HepG2 (cell line): ENCODE data around the gene PDE4D. TPM values are rescaled to one million over a fixed set of nuclear protein-coding genes. Genes with fewer than 3 reads are reported as not detected.

Source experiments
- ADNP ChIP-seq: sonication (generic); formaldehyde crosslinking; IDR thresholded peaks from 2 replicates; pipeline ENCODE4 v1.4.0; 2020; ENCODE audit warnings: missing genetic modification reagents
- ARID5B ChIP-seq: IDR thresholded peaks from 2 replicates; pipeline ENCODE4 v1.4.0; 2020; ENCODE audit warnings: mild to moderate bottlenecking, missing genetic modification reagents
- ATAD3A ChIP-seq: sonication (generic); formaldehyde crosslinking; IDR thresholded peaks from 2 replicates; pipeline ENCODE4 v1.4.0; 2020; ENCODE audit warnings: missing genetic modification reagents
- CHD2 ChIP-seq: IDR thresholded peaks from 2 replicates; pipeline ENCODE4 v1.6.1; 2011; ENCODE audit warnings: low read depth, low read length, improper control_type of control experiment
- ESRRA ChIP-seq: sonication (generic); formaldehyde crosslinking; IDR thresholded peaks from 2 replicates; pipeline ENCODE4 v1.5.1; 2020; ENCODE audit warnings: mild to moderate bottlenecking, low read depth, missing genetic modification reagents
- FOXK2 ChIP-seq: fragments of 450-650 bp; IDR thresholded peaks from 2 replicates; pipeline ENCODE4 v1.6.1; 2016
- FOXP1 ChIP-seq, 2 experiments: fragments of 450-650 bp in 1 of 2; IDR thresholded peaks; 2 replicates each; pipeline ENCODE4 v1.6.1; 2017 to 2018; ENCODE audit warnings: antibody characterized with exemption in 1 of 2
- GATAD2A ChIP-seq: IDR thresholded peaks from 2 replicates; pipeline ENCODE4 v1.6.1; 2016
- HNF1B ChIP-seq: sonication (generic); formaldehyde crosslinking; IDR thresholded peaks from 2 replicates; pipeline ENCODE4 v1.5.1; 2020; ENCODE audit warnings: mild to moderate bottlenecking, moderate library complexity, missing genetic modification reagents
- HNRNPK ChIP-seq: fragments of 200-400 bp; formaldehyde crosslinking; IDR thresholded peaks from 2 replicates; pipeline ENCODE4 v1.6.1; 2018; ENCODE audit warnings: low read length, low read depth, moderate library complexity, mild to moderate bottlenecking; ENCODE audit not compliant: poor library complexity, severe bottlenecking
- MIXL1 ChIP-seq: IDR thresholded peaks from 2 replicates; pipeline ENCODE4 v1.6.1; 2016
- NR2C2 ChIP-seq: sonication (generic); formaldehyde crosslinking; IDR thresholded peaks from 2 replicates; pipeline ENCODE4 v1.4.0; 2020; ENCODE audit warnings: missing genetic modification reagents, mild to moderate bottlenecking, moderate library complexity, borderline replicate concordance
- PRMT3 ChIP-seq: sonication (generic); formaldehyde crosslinking; IDR thresholded peaks from 2 replicates; pipeline ENCODE4 v1.8.1; 2022; ENCODE audit warnings: low read depth, mild to moderate bottlenecking, moderate library complexity, missing genetic modification reagents, borderline replicate concordance
- RBAK ChIP-seq: sonication (generic); formaldehyde crosslinking; IDR thresholded peaks from 2 replicates; pipeline ENCODE4 v1.5.1; 2020; ENCODE audit warnings: mild to moderate bottlenecking, missing genetic modification reagents
- RFX5 ChIP-seq: IDR thresholded peaks from 2 replicates; pipeline ENCODE4 v1.6.1; 2011; ENCODE audit warnings: low read depth, low read length, improper control_type of control experiment
- THYN1 ChIP-seq: sonication (generic); formaldehyde crosslinking; IDR thresholded peaks from 2 replicates; pipeline ENCODE4 v1.8.1; 2023; ENCODE audit warnings: low read depth, mild to moderate bottlenecking, moderate library complexity, missing genetic modification reagents, borderline replicate concordance
- ZFP36 ChIP-seq: fragments of 150-350 bp; IDR thresholded peaks from 2 replicates; pipeline ENCODE4 v1.6.1; 2018; ENCODE audit warnings: borderline replicate concordance, low read length, low read depth; ENCODE audit not compliant: partially characterized antibody
- ZNF101 ChIP-seq: sonication (generic); formaldehyde crosslinking; IDR thresholded peaks from 2 replicates; pipeline ENCODE4 v1.4.0; 2020; ENCODE audit warnings: mild to moderate bottlenecking, low read depth, missing genetic modification reagents, borderline replicate concordance
- ZNF160 ChIP-seq: sonication (generic); formaldehyde crosslinking; IDR thresholded peaks from 2 replicates; pipeline ENCODE4 v1.8.0; 2022; ENCODE audit warnings: mild to moderate bottlenecking, inconsistent platforms, missing genetic modification reagents
- ZNF512B ChIP-seq: sonication (generic); formaldehyde crosslinking; IDR thresholded peaks from 2 replicates; pipeline ENCODE4 v1.5.1; 2020; ENCODE audit warnings: missing genetic modification reagents, mild to moderate bottlenecking, borderline replicate concordance
- ZNF563 ChIP-seq: sonication (generic); formaldehyde crosslinking; IDR thresholded peaks from 2 replicates; pipeline ENCODE4 v1.8.0; 2022; ENCODE audit warnings: mild to moderate bottlenecking, moderate library complexity, missing genetic modification reagents
- ZNF678 ChIP-seq: sonication (generic); formaldehyde crosslinking; IDR thresholded peaks from 2 replicates; pipeline ENCODE4 v1.4.0; 2020; ENCODE audit warnings: mild to moderate bottlenecking, missing genetic modification reagents
- ZSCAN21 ChIP-seq: sonication (generic); formaldehyde crosslinking; IDR thresholded peaks from 2 replicates; pipeline ENCODE4 v1.8.0; 2022; ENCODE audit warnings: mild to moderate bottlenecking, missing genetic modification reagents, moderate library complexity, borderline replicate concordance
- ZSCAN30 ChIP-seq: sonication (generic); formaldehyde crosslinking; IDR thresholded peaks from 2 replicates; pipeline ENCODE4 v1.5.0; 2020; ENCODE audit warnings: mild to moderate bottlenecking, missing genetic modification reagents
- ZZZ3 ChIP-seq: sonication (generic); formaldehyde crosslinking; IDR thresholded peaks from 2 replicates; pipeline ENCODE4 v1.4.0; 2020; ENCODE audit warnings: missing genetic modification reagents, mild to moderate bottlenecking, borderline replicate concordance
- polyA plus RNA-seq, 8 experiments: library from polyadenylated mRNA; depleted of rRNA in 3 of 8; stranded (reverse) in 7 of 8; unstranded in 1 of 8; fragments of >200 nt; fragmentation: Illumina TruSeq in 4 of 8; extraction: Trizol in 4 of 8; gene quantifications; 2 replicates each; pipeline versions ENCODE4 v1.2.1 to v1.2.3, GENCODE V29; 2011 to 2016; ENCODE audit warnings: low read depth in 4 of 8, missing spikeins in 1 of 8, mixed read lengths in 1 of 8; ENCODE audit not compliant: insufficient read depth in 1 of 8
- total RNA-seq, 5 experiments: library from RNA; depleted of rRNA; stranded (reverse); fragments of >200 nt; fragmentation: Illumina TruSeq; extraction: Trizol; gene quantifications; 2 replicates each; pipeline ENCODE4 v1.2.3, GENCODE V29; 2016; ENCODE audit warnings: low read depth in 1 of 5

PDE4D gene
- total and polyA plus RNA-seq, 2 of the 13 experiments (the other 11 are each of a cell fraction or from before 2014, with no cell fraction given), result 7.0 to 12.2 TPM

GRCh38 chr5:59061377-59061776, 832.1 kb downstream of the PDE4D start (continued):
- TF ChIP-seq HNRNPK (no peak), MIXL1 (CRISPR knock-in tag) (0 out of 2 replicates have a peak, but pooled peaks have one; percentile 52), RFX5 (no peak), ZNF563 (CRISPR knock-in tag) (no peak), HNF1B (CRISPR knock-in tag) (no peak), ZNF160 (CRISPR knock-in tag) (no peak), ZZZ3 (CRISPR knock-in tag) (no peak), THYN1 (CRISPR knock-in tag) (no peak), ESRRA (CRISPR knock-in tag) (no peak), CHD2 (no peak), ZNF678 (no peak), ADNP (CRISPR knock-in tag) (no peak), ATAD3A (no peak), ZSCAN21 (CRISPR knock-in tag) (no peak), RBAK (CRISPR knock-in tag) (no peak), ARID5B (CRISPR knock-in tag) (peak; percentile 85), PRMT3 (CRISPR knock-in tag) (no peak), FOXK2 (no peak), FOXP1 (IDR thresholded peaks at IDR 0.05) (no peak), FOXP1 (CRISPR knock-in tag; IDR thresholded peaks at IDR 0.05) (peak; percentile 53; the same call in 1 of the 2 replicates), ZSCAN30 (CRISPR knock-in tag) (no peak), ZFP36 (no peak), GATAD2A (CRISPR knock-in tag) (peak; percentile 83), ZNF101 (CRISPR knock-in tag) (no peak), NR2C2 (CRISPR knock-in tag) (no peak), ZNF512B (no peak)
